Measurements from ENCODE around the gene AKAP5. TPM values are rescaled to one million over a fixed set of nuclear protein-coding genes. Genes with fewer than 3 reads are reported as not detected.

The AKAP5 gene
- total RNA-seq, 1 experiment from 2014 or later: 3.0 TPM

GRCh38 chr14:64520699-64521098 lies 55.4 kb downstream of the AKAP5 start:
- Mint-ChIP-seq H3K4me1 (0 out of 2 replicates have a peak, but pooled peaks cover 3% of the 10 kb centered on the region), H3K27ac (no peak overlapping the region), H3K9me3 (no peaks in the 10 kb centered on the region), H3K4me3 (no peak overlapping the region), H3K36me3 (no peaks in the 10 kb centered on the region), H3K27me3 (ENCODE audit: low read depth) (no peaks in the 10 kb centered on the region)
- DNase-seq (ENCODE audit: low spot score): no peak
- ChIA-PET CTCF (interaction anchor here (1.0 to 3.5 kb wide), 2 partner anchors 10 kb away, joined by 3 to 14 read pairs; no protein-coding TSS in a partner anchor), POLR2A (interaction anchor here (0.6 kb wide), 1 partner anchor 18 kb away, joined by 3 read pairs; no protein-coding TSS in a partner anchor)
- no peak for TF ChIP-seq MYBL2 (CRISPR knock-in tag; IDR thresholded peaks at IDR 0.05)
- TF ChIP-seq NFATC4 (CRISPR knock-in tag; IDR thresholded peaks at IDR 0.05): no peak
- TF ChIP-seq OVOL2 (CRISPR knock-in tag; IDR thresholded peaks at IDR 0.05; ENCODE audit: borderline replicate concordance): no peak
- TF ChIP-seq PRDM15 (CRISPR knock-in tag; IDR thresholded peaks at IDR 0.05): no peak
- TF ChIP-seq SP1 (CRISPR knock-in tag; conservative IDR thresholded peaks at IDR 0.05): no peak
- TF ChIP-seq ZNF317 (CRISPR knock-in tag; IDR thresholded peaks at IDR 0.05; ENCODE audit: borderline replicate concordance, low read depth): no peak
- no peak for TF ChIP-seq ZNF671 (CRISPR knock-in tag; IDR thresholded peaks at IDR 0.05)
- TF ChIP-seq FOXK1 (CRISPR knock-in tag; IDR thresholded peaks at IDR 0.05): no peak
- no peak for TF ChIP-seq ZBTB21 (CRISPR knock-in tag; IDR thresholded peaks at IDR 0.05; ENCODE audit: borderline replicate concordance)
- TF ChIP-seq ZNF532 (CRISPR knock-in tag; IDR thresholded peaks at IDR 0.05; ENCODE audit: borderline replicate concordance): no peak
- no peak for TF ChIP-seq ESRRA (CRISPR knock-in tag; IDR thresholded peaks at IDR 0.05; ENCODE audit: borderline replicate concordance)
- no peak for TF ChIP-seq NR1H2 (CRISPR knock-in tag; IDR thresholded peaks at IDR 0.05)
- no peak for TF ChIP-seq IRF2 (CRISPR knock-in tag; IDR thresholded peaks at IDR 0.05; ENCODE audit: borderline replicate concordance, low read depth)
- ATAC-seq: no peak

GRCh38 chr14:64522591-64523355 lies 57.5 kb downstream of the AKAP5 start:
- H3K36me3 Mint-ChIP-seq: no peaks in the 10 kb centered on the region
- H3K4me3 Mint-ChIP-seq: no peak overlapping the region
- CTCF ChIA-PET: interaction anchor here (1.0 to 1.4 kb wide), 2 partner anchors 12 to 18 kb away, joined by 3 read pairs; partner anchors contain the start of gene ZBTB1
- ATAC-seq: no peak
- H3K9me3 Mint-ChIP-seq: no peaks in the 10 kb centered on the region
- no peak overlapping the region for H3K27ac Mint-ChIP-seq
- no peaks in the 10 kb centered on the region for H3K27me3 Mint-ChIP-seq (ENCODE audit: low read depth)
- H3K4me1 Mint-ChIP-seq: 0 out of 2 replicates have a peak, but pooled peaks cover 3% of the 10 kb centered on the region
- POLR2A ChIA-PET: no interaction called here
- no peak for DNase-seq (ENCODE audit: low spot score)
- TF ChIP-seq CTCF (IDR thresholded peaks at IDR 0.05) (no peak), ERG (CRISPR knock-in tag; IDR thresholded peaks at IDR 0.05) (no peak), AFF4 (CRISPR knock-in tag; IDR thresholded peaks at IDR 0.05; ENCODE audit: borderline replicate concordance) (no peak), CBFB (CRISPR knock-in tag; IDR thresholded peaks at IDR 0.05; ENCODE audit: low read depth) (no peak)
